ENCODE results near the gene MCCC1. TPM values are rescaled to one million over a fixed set of nuclear protein-coding genes. Genes with fewer than 3 reads are reported as not detected.

MCCC1 gene
- total and polyA plus RNA-seq, 10 of the 15 experiments (the other 5 are each of a cell fraction or from before 2014, with no cell fraction given) = 35.0 to 71.7 (median 47.0) TPM

GRCh38 chr3:183131735-183132134 is 32.4 kb upstream of the MCCC1 start:
- ChIA-PET CTCF (no interaction called here), SMC1A (ENCODE audit: uncharacterized antibody, unreplicated experiment) (interaction anchor here (0.8 kb wide), 1 partner anchor 162 kb away, joined by 4 read pairs; no protein-coding TSS in a partner anchor), RAD21 (ENCODE audit: unreplicated experiment) (interaction anchor here (0.8 kb wide), 1 partner anchor 9 kb away, joined by 3 read pairs; no protein-coding TSS in a partner anchor), POLR2A (no interaction called here)
- BruUV-seq (replicated peaks) = no TSS peak
- intact Hi-C loops (cut with micrococcal nuclease; ENCODE audit: unreplicated experiment) = no loop called here
- Histone ChIP-seq H3K79me2 (ENCODE audit: control insufficient read depth, insufficient read depth, low read length) (no peaks in the 10 kb centered on the region), H3K4me1 (ENCODE audit: control insufficient read depth, insufficient read depth, low read length) (peaks cover 2% of the 10 kb centered on the region; the same call in 1 of the 2 replicates), H3K27me3 (replicated peaks in 1 of 2; ENCODE audit: control insufficient read depth in 2 of 2, insufficient read depth in 2 of 2, low read length in 1 of 2) (no peaks in the 10 kb centered on the region), H3K4me3 (no peak overlapping the region), H2AFZ (ENCODE audit: control insufficient read depth, low read depth, low read length) (no peak overlapping the region), H3K9me3 (replicated peaks; ENCODE audit: control insufficient read depth, insufficient read depth, low read length) (no peaks in the 10 kb centered on the region; the same call in none of the 3 replicates), H4K20me1 (ENCODE audit: control insufficient read depth, insufficient read depth) (no peaks in the 10 kb centered on the region), H3K4me2 (ENCODE audit: control insufficient read depth, insufficient read depth) (no peak overlapping the region), H3K36me3 (ENCODE audit: control insufficient read depth in 2 of 2, insufficient read depth in 2 of 2, low read length in 1 of 2) (peaks cover 0 to 10% of the 10 kb centered on the region in 2 experiments; a peak in 3 of 4 replicates), H3K9ac (ENCODE audit: control insufficient read depth, insufficient read depth, low read length) (no peak overlapping the region), H3K27ac (ENCODE audit: control insufficient read depth, insufficient read depth) (no peak overlapping the region)
- no peak for ATAC-seq
- TF ChIP-seq FOXK2 (IDR thresholded peaks at IDR 0.05) (no peak), NR2F1 (conservative IDR thresholded peaks at IDR 0.05) (no peak), ZSCAN29 (IDR thresholded peaks at IDR 0.05) (no peak), ZBTB33 (IDR thresholded peaks at IDR 0.05) (no peak), NFYB (IDR thresholded peaks at IDR 0.05; ENCODE audit: insufficient read depth, low read depth, low read length) (no peak), NBN (IDR thresholded peaks at IDR 0.05) (no peak), HDGF (IDR thresholded peaks at IDR 0.05) (no peak), MEF2B (IDR thresholded peaks at IDR 0.05; ENCODE audit: partially characterized antibody, poor library complexity, severe bottlenecking) (no peak), CBX3 (IDR thresholded peaks at IDR 0.05; ENCODE audit: borderline replicate concordance, low read depth) (no peak), CREM (IDR thresholded peaks at IDR 0.05; ENCODE audit: low read depth) (no peak)
- TF ChIP-seq, protein P1, sequence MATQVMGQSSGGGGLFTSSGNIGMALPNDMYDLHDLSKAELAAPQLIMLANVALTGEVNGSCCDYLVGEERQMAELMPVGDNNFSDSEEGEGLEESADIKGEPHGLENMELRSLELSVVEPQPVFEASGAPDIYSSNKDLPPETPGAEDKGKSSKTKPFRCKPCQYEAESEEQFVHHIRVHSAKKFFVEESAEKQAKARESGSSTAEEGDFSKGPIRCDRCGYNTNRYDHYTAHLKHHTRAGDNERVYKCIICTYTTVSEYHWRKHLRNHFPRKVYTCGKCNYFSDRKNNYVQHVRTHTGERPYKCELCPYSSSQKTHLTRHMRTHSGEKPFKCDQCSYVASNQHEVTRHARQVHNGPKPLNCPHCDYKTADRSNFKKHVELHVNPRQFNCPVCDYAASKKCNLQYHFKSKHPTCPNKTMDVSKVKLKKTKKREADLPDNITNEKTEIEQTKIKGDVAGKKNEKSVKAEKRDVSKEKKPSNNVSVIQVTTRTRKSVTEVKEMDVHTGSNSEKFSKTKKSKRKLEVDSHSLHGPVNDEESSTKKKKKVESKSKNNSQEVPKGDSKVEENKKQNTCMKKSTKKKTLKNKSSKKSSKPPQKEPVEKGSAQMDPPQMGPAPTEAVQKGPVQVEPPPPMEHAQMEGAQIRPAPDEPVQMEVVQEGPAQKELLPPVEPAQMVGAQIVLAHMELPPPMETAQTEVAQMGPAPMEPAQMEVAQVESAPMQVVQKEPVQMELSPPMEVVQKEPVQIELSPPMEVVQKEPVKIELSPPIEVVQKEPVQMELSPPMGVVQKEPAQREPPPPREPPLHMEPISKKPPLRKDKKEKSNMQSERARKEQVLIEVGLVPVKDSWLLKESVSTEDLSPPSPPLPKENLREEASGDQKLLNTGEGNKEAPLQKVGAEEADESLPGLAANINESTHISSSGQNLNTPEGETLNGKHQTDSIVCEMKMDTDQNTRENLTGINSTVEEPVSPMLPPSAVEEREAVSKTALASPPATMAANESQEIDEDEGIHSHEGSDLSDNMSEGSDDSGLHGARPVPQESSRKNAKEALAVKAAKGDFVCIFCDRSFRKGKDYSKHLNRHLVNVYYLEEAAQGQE (IDR thresholded peaks at IDR 0.05; ENCODE audit: low read depth, low read length) = no peak
- in situ Hi-C loops (cut with MboI) = no loop called here
- 69% methylated on average over 4 of the region's 4 CpGs for WGBS (ENCODE audit: insufficient coverage, insufficient replicate concordance, low lambda C conversion rate, missing lambda C conversion rate)
- FAIRE-seq = no peak
- DNase-seq (ENCODE audit: low read depth, low spot score) = no peak

Data from GM12878 (cell line).